Upper lobe of left lung (tissue), 4 donors: Measurements from ENCODE around the gene IL12RB2.

Source experiments
- POLR2A ChIP-seq, 4 donors: fragments of 450-650 bp; IDR thresholded peaks; one replicate each; pipeline ENCODE4 v1.5.1; 2016 to 2017; ENCODE audit warnings: antibody characterized with exemption in 4 of 4, mild to moderate bottlenecking in 2 of 4
- POLR2AphosphoS5 ChIP-seq, 2 donors: sonication (generic); formaldehyde crosslinking; IDR thresholded peaks; one replicate each; pipeline ENCODE4 v1.5.1; 2017; ENCODE audit warnings: antibody characterized with exemption in 2 of 2
- TF ChIP-seq, protein P1 (sequence below), 6 experiments: fragments of 450-650 bp in 4 of 6; fragments of 200-600 bp in 2 of 6; sonication (generic) in 2 of 6; IDR thresholded peaks; one replicate each; pipeline ENCODE4 v1.5.1; 2016 to 2019; ENCODE audit warnings: antibody characterized with exemption in 6 of 6

GRCh38 chr1:67377253-67377652, 69.6 kb downstream of the IL12RB2 start:
- TF ChIP-seq, protein P1, sequence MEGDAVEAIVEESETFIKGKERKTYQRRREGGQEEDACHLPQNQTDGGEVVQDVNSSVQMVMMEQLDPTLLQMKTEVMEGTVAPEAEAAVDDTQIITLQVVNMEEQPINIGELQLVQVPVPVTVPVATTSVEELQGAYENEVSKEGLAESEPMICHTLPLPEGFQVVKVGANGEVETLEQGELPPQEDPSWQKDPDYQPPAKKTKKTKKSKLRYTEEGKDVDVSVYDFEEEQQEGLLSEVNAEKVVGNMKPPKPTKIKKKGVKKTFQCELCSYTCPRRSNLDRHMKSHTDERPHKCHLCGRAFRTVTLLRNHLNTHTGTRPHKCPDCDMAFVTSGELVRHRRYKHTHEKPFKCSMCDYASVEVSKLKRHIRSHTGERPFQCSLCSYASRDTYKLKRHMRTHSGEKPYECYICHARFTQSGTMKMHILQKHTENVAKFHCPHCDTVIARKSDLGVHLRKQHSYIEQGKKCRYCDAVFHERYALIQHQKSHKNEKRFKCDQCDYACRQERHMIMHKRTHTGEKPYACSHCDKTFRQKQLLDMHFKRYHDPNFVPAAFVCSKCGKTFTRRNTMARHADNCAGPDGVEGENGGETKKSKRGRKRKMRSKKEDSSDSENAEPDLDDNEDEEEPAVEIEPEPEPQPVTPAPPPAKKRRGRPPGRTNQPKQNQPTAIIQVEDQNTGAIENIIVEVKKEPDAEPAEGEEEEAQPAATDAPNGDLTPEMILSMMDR (IDR thresholded peaks at IDR 0.05) = no peak
- TF ChIP-seq POLR2AphosphoS5 (IDR thresholded peaks at IDR 0.05) (no peak), POLR2A (IDR thresholded peaks at IDR 0.05) (no peak)
